ENCODE measurements around the gene TIMM22.
"Not testable (repeated sequence)": the region's sequence is repeated elsewhere in the genome, so short reads cannot be mapped to it uniquely, and the experiment has no call there.

Gene TIMM22

DNA sequence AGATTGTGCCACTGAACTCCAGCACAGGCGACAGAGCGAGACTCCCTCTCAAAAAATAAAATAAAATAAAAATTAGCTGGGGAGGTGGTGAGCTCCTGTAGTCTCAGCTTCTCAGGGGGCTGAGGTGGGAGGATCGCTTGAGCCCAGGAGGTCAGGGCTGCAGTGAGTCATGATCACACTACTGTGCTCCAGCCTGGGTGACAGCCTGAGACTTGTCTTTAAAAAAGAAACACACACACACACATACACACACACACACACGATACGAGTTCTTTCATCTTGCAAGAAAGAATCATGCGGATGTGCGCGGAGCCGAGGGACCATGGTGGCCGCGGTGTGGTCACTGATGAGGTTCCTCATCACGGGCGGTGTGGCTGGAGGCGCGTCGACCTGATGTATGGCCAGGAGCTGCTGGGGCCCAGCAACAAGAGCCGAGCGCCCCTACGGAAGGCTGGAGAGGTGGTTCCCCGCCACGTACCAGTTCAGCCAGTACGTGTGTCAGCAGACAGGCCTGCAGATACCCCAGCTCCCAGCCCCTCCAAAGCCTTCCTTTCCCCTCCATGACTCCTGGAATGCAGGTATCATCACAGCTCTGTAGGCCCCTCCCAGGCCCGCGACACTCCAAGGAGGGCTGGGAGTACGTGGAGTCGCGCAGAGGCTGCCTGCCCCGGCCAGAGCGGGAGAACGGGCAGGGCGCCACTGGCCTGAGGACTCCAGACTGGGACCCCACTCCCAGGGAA, 38.0 kb upstream of the TIMM22 start:
- Histone ChIP-seq H3K27ac (ENCODE audit: low read depth, low read length) (no peak overlapping the region), H3K4me1 (ENCODE audit: control insufficient read depth, insufficient read depth, low read length) (peaks cover 21% of the 10 kb centered on the region), H3K36me3 (ENCODE audit: control insufficient read depth, insufficient read depth, low read length) (no peaks in the 10 kb centered on the region), H3K9me3 (ENCODE audit: control insufficient read depth, insufficient read depth, low read length) (no peaks in the 10 kb centered on the region), H3K27me3 (ENCODE audit: control insufficient read depth, insufficient read depth, low read length) (no peaks in the 10 kb centered on the region), H3K4me3 (ENCODE audit: low read depth, low read length) (no peak overlapping the region), H3K9ac (ENCODE audit: low read depth, low read length) (no peak overlapping the region)

- H3K4me1 ChIP-seq (ENCODE audit: control insufficient read depth, insufficient read depth, low read length): peaks cover 37% of the 10 kb centered on the region
- H3K4me3 ChIP-seq (ENCODE audit: low read depth, low read length): no peak overlapping the region
- H3K36me3 ChIP-seq (ENCODE audit: control insufficient read depth, insufficient read depth, low read length): no peaks in the 10 kb centered on the region
- H3K9ac ChIP-seq (ENCODE audit: low read depth, low read length): no peak overlapping the region
- no peaks in the 10 kb centered on the region for H3K9me3 ChIP-seq (ENCODE audit: control insufficient read depth, insufficient read depth, low read length)
- no peaks in the 10 kb centered on the region for H3K27me3 ChIP-seq (ENCODE audit: control insufficient read depth, insufficient read depth, low read length)
- H3K27ac ChIP-seq (ENCODE audit: low read depth, low read length): peak overlapping the region; percentile 48
Observed at GRCh38 chr17:962166-962565, 34.8 kb upstream of the TIMM22 start.

GRCh38 chr17:962670-963069, 34.3 kb upstream of the TIMM22 start:
- H3K4me1 ChIP-seq (ENCODE audit: control insufficient read depth, insufficient read depth, low read length): peaks cover 37% of the 10 kb centered on the region
- no peak overlapping the region for H3K9ac ChIP-seq (ENCODE audit: low read depth, low read length)
- H3K4me3 ChIP-seq (ENCODE audit: low read depth, low read length): no peak overlapping the region
- H3K27me3 ChIP-seq (ENCODE audit: control insufficient read depth, insufficient read depth, low read length): no peaks in the 10 kb centered on the region
- H3K9me3 ChIP-seq (ENCODE audit: control insufficient read depth, insufficient read depth, low read length): no peaks in the 10 kb centered on the region
- H3K36me3 ChIP-seq (ENCODE audit: control insufficient read depth, insufficient read depth, low read length): no peaks in the 10 kb centered on the region
- peak overlapping the region; percentile 84 for H3K27ac ChIP-seq (ENCODE audit: low read depth, low read length)

DNA sequence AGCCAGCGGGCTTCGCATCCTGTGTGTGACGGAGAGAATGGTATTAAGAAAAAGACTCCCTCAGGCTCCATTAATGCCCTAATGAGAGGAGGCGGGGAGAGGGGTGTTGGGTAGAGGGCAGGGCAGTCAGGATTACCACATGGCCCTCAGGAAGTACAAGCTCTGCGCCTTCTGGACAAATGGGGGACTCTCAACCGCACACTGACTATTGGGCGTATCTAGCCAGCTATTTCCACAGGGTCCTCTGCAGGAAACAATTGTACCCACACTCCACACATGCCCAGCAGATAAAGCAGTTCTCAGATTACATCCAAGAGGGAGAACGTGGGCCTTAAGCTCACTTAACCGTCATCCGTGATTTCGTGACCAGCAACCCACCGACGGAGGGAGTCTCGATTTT, 32.1 kb upstream of the TIMM22 start:
- Histone ChIP-seq H3K36me3 (ENCODE audit: control insufficient read depth, insufficient read depth, low read length) (no peaks in the 10 kb centered on the region), H3K27me3 (ENCODE audit: control insufficient read depth, insufficient read depth, low read length) (no peaks in the 10 kb centered on the region), H3K4me1 (ENCODE audit: control insufficient read depth, insufficient read depth, low read length) (peaks cover 50% of the 10 kb centered on the region), H3K27ac (ENCODE audit: low read depth, low read length) (peak overlapping the region; percentile 75), H3K9me3 (ENCODE audit: control insufficient read depth, insufficient read depth, low read length) (no peaks in the 10 kb centered on the region), H3K4me3 (ENCODE audit: low read depth, low read length) (no peak overlapping the region), H3K9ac (ENCODE audit: low read depth, low read length) (no peak overlapping the region)

DNA sequence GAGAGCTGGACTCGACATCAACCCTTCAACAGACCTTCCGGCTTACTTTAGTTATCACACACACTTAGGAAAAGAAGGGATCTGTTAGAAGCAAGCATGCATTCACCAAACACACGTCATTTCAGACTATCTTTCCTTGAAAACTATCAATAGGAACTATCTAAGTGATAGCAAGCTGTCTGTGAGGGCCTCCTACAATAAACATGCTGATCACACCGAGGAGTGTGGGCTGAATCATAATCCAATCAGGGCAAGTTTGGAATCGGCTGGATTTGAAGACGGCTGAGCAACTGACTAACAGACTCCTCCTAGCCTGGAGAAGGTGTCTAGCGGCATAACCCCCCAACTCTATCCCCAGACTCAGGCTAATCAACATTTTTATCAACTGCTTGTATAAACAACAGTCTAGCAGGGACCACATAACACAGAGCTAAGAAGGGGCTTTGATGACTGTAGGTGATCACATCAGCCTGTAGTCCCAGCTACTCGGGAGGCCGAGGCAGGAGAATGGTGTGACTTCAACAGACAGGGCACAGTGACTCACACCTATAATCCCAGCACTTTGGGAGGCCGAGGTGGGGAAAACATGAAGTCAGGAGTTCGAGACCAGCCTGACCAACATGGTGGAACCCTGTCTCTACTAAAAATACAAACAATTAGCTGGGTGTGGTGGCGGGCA, 31.5 kb upstream of the TIMM22 start:
- H3K27ac ChIP-seq (ENCODE audit: low read depth, low read length): peak overlapping the region; percentile 75
- peaks cover 54% of the 10 kb centered on the region for H3K4me1 ChIP-seq (ENCODE audit: control insufficient read depth, insufficient read depth, low read length)
- H3K4me3 ChIP-seq (ENCODE audit: low read depth, low read length): no peak overlapping the region
- H3K9ac ChIP-seq (ENCODE audit: low read depth, low read length): no peak overlapping the region
- no peaks in the 10 kb centered on the region for H3K9me3 ChIP-seq (ENCODE audit: control insufficient read depth, insufficient read depth, low read length)
- H3K36me3 ChIP-seq (ENCODE audit: control insufficient read depth, insufficient read depth, low read length): no peaks in the 10 kb centered on the region
- H3K27me3 ChIP-seq (ENCODE audit: control insufficient read depth, insufficient read depth, low read length): no peaks in the 10 kb centered on the region

DNA sequence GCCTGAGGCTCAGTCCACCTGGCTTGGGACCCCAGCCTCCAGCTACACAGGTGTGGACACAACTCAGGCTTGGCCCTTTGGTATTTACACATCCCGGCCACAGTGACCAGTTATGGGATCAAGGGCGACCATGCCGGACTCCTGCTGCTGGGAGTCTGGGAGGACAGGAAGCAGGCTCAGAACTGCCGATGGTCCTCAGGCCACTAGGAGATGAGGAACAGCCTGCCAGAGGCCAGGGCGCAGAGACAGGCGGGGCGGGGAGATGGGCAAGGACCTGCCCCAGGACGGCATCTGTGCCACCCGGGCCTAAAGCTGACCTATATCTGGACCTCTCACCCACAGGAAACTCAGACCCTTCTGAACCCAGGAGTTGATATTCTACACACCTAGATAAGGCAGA, 29.8 kb upstream of the TIMM22 start:
- Histone ChIP-seq H3K4me3 (ENCODE audit: low read depth, low read length) (no peak overlapping the region), H3K27me3 (ENCODE audit: control insufficient read depth, insufficient read depth, low read length) (no peaks in the 10 kb centered on the region), H3K36me3 (ENCODE audit: control insufficient read depth, insufficient read depth, low read length) (no peaks in the 10 kb centered on the region), H3K4me1 (ENCODE audit: control insufficient read depth, insufficient read depth, low read length) (peaks cover 49% of the 10 kb centered on the region), H3K9me3 (ENCODE audit: control insufficient read depth, insufficient read depth, low read length) (no peaks in the 10 kb centered on the region), H3K27ac (ENCODE audit: low read depth, low read length) (no peak overlapping the region), H3K9ac (ENCODE audit: low read depth, low read length) (no peak overlapping the region)

DNA sequence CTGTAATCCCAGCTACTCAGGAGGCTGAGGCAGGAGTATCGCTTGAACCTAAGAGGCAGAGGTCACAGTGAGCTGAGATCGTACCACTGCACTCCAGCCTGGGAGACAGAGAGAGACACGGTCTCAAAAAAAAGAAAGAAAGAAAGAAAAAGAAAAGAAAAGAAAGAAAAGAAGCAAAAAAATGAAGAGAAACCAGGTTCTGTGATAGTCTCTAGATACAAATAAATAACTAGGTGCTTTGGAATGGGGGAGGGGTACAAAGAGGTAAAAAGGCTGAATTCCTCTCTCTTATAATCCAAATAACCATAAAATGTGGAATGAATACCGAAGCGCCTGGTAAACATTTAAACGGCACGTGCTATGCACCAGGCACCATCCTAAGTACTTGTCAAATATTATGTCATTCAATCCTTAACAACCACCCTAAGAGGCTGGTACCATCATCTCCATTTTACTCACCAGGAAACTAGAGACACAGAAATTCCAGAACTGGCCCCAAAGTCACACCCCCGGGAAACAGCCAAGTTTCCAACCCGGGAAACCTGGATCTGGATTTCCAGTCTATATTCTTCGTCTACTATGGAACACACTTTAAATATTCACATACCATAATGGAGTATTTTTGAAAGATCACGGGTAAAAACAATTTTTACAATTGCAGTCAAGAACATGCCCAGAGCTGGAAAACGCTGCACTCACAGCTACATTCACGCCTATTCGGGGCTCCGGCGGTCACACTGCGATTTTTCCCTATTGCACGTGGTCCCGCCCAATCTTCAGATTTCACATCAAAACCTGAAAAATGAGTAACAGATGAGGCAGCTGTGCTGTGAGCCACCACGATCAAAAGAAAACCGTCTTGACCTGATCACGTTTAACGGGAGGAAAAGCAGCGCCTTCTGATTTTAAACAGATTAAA, 27.9 kb upstream of the TIMM22 start:
- Histone ChIP-seq H3K27me3 (ENCODE audit: control insufficient read depth, insufficient read depth, low read length) (no peaks in the 10 kb centered on the region), H3K4me1 (ENCODE audit: control insufficient read depth, insufficient read depth, low read length) (peaks cover 43% of the 10 kb centered on the region), H3K9ac (ENCODE audit: low read depth, low read length) (no peak overlapping the region)

DNA sequence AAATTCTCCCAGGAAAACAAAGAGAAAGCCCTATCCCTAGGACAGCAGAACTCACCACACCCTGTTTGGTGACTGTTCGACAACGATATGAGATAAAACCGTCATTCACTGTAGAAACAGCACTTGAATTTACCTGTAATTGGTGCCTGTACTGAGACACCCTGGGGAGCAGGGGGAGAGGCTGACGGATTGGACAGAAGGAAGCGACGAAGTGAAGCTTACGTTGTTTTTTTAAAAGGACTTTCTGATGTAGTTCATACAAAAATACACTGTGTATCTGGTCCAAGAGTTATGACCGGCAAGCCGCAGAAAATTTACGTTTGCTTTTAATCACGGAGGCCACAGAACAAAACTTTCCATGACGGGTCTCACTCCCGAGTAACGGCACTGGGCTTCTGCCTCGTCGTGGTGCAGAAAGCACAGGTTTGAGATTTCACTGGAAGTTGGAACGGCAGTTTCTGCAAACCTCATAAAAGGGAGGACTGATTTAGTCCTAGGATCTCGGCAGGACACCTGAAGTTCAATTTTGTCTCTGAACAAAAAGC, 27.0 kb upstream of the TIMM22 start:
- Histone ChIP-seq H3K4me1 (ENCODE audit: control insufficient read depth, insufficient read depth, low read length) (peaks cover 35% of the 10 kb centered on the region), H3K27ac (ENCODE audit: low read depth, low read length) (peak overlapping the region; percentile 16), H3K36me3 (ENCODE audit: control insufficient read depth, insufficient read depth, low read length) (no peaks in the 10 kb centered on the region), H3K27me3 (ENCODE audit: control insufficient read depth, insufficient read depth, low read length) (no peaks in the 10 kb centered on the region), H3K9me3 (ENCODE audit: control insufficient read depth, insufficient read depth, low read length) (no peaks in the 10 kb centered on the region), H3K4me3 (ENCODE audit: low read depth, low read length) (peak overlapping the region; percentile 29; the same call in 1 of the 2 replicates), H3K9ac (ENCODE audit: low read depth, low read length) (no peak overlapping the region)

More for the DNA sequence above, 27.9 kb upstream of the TIMM22 start:
- Histone ChIP-seq H3K36me3 (ENCODE audit: control insufficient read depth, insufficient read depth, low read length) (no peaks in the 10 kb centered on the region), H3K9me3 (ENCODE audit: control insufficient read depth, insufficient read depth, low read length) (no peaks in the 10 kb centered on the region), H3K27ac (ENCODE audit: low read depth, low read length) (peak overlapping the region; percentile 16), H3K4me3 (ENCODE audit: low read depth, low read length) (no peak overlapping the region)

GRCh38 chr17:970364-970763, 26.6 kb upstream of the TIMM22 start:
- peaks cover 33% of the 10 kb centered on the region for H3K4me1 ChIP-seq (ENCODE audit: control insufficient read depth, insufficient read depth, low read length)
- H3K27me3 ChIP-seq (ENCODE audit: control insufficient read depth, insufficient read depth, low read length): no peaks in the 10 kb centered on the region
- no peak overlapping the region for H3K9ac ChIP-seq (ENCODE audit: low read depth, low read length)
- no peak overlapping the region for H3K4me3 ChIP-seq (ENCODE audit: low read depth, low read length)
- H3K9me3 ChIP-seq (ENCODE audit: control insufficient read depth, insufficient read depth, low read length): no peaks in the 10 kb centered on the region
- peak overlapping the region; percentile 16 for H3K27ac ChIP-seq (ENCODE audit: low read depth, low read length)
- no peaks in the 10 kb centered on the region; the same call in 1 of the 2 replicates for H3K36me3 ChIP-seq (ENCODE audit: control insufficient read depth, insufficient read depth, low read length)

DNA sequence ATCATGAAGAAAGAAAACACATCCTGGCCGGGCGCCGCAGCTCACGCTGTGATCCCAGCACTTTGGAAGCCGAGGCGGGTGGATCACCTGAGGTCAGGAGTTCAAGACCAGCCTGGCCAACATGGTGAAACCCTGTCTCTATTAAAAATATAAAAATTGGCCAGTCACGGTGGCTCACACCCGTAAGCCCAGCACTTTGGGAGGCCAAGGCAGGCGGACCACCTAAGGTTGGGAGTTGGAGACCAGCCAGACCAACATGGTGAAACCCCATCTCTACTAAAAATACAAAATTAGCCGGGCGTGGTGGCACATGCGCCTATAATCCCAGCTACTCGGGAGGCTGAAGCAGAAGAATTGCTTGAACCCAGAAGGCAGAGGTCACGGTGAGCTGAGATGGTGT, 25.1 kb upstream of the TIMM22 start:
- peaks cover 41% of the 10 kb centered on the region for H3K4me1 ChIP-seq (ENCODE audit: control insufficient read depth, insufficient read depth, low read length)
- H3K36me3 ChIP-seq (ENCODE audit: control insufficient read depth, insufficient read depth, low read length); H3K27ac ChIP-seq (ENCODE audit: low read depth, low read length); H3K9me3 ChIP-seq (ENCODE audit: control insufficient read depth, insufficient read depth, low read length); H3K9ac ChIP-seq (ENCODE audit: low read depth, low read length); H3K27me3 ChIP-seq (ENCODE audit: control insufficient read depth, insufficient read depth, low read length); H3K4me3 ChIP-seq (ENCODE audit: low read depth, low read length): not testable (repeated sequence)

Measured in HUES48 (cell line).